MM.1S (cell line): ENCODE results near the gene TTYH3.
"Not testable (repeated sequence)": the region's sequence is repeated elsewhere in the genome, so short reads cannot be mapped to it uniquely, and the experiment has no call there.

Source experiments
- DNase-seq: peaks from one replicate; pipeline ENCODE4 v3.0.0-alpha.2; 2015
- H2AFZ ChIP-seq: fragments of 300-600 bp; sonication (generic); 2 replicates; pipeline ENCODE4 v1.6.0; 2016; ENCODE audit warnings: antibody characterized with exemption, low read length
- H3F3A ChIP-seq: fragments of 300-600 bp; sonication (generic); 2 replicates; pipeline ENCODE4 v1.6.1; 2016; ENCODE audit warnings: mild to moderate bottlenecking, antibody characterized with exemption, low read length, moderate library complexity, mixed read lengths; ENCODE audit not compliant: insufficient read depth
- H3K27ac ChIP-seq: fragments of 300-600 bp; sonication (generic); 2 replicates; pipeline ENCODE4 v1.5.1; 2016; ENCODE audit warnings: mild to moderate bottlenecking, low read length
- H3K27me3 ChIP-seq: fragments of 300-600 bp; sonication (generic); replicated peaks from 2 replicates; pipeline ENCODE4 v1.6.0; 2016; ENCODE audit warnings: low read length; ENCODE audit not compliant: insufficient read depth
- H3K36me3 ChIP-seq: fragments of 300-600 bp; sonication (generic); replicated peaks from 2 replicates; pipeline ENCODE4 v1.6.1; 2016; ENCODE audit warnings: mild to moderate bottlenecking, low read length, mixed read lengths; ENCODE audit not compliant: insufficient read depth
- H3K4me1 ChIP-seq: fragments of 300-600 bp; sonication (generic); 2 replicates; pipeline ENCODE4 v1.6.1; 2016; ENCODE audit warnings: low read length, mixed read lengths
- H3K4me2 ChIP-seq: fragments of 300-600 bp; sonication (generic); 2 replicates; pipeline ENCODE4 v1.6.0; 2016; ENCODE audit warnings: low read depth, low read length
- H3K4me3 ChIP-seq: fragments of 300-600 bp; sonication (generic); 2 replicates; pipeline ENCODE4 v1.5.1; 2016; ENCODE audit warnings: low read length, mixed read lengths
- H3K79me2 ChIP-seq: fragments of 300-600 bp; sonication (generic); 2 replicates; pipeline ENCODE4 v1.6.1; 2016; ENCODE audit warnings: mixed run types, low read length, mixed read lengths
- H3K9ac ChIP-seq: fragments of 300-600 bp; sonication (generic); 2 replicates; pipeline ENCODE4 v1.6.1; 2016; ENCODE audit warnings: low read length, mixed read lengths
- H3K9me2 ChIP-seq: fragments of 300-600 bp; sonication (generic); replicated peaks from 2 replicates; pipeline ENCODE4 v1.6.1; 2016; ENCODE audit warnings: mild to moderate bottlenecking, low read length, mixed read lengths; ENCODE audit not compliant: insufficient read depth
- H3K9me3 ChIP-seq: fragments of 300-600 bp; sonication (generic); replicated peaks from 2 replicates; pipeline ENCODE4 v1.6.1; 2016; ENCODE audit warnings: mild to moderate bottlenecking, low read length, mixed read lengths; ENCODE audit not compliant: insufficient read depth
- H4K20me1 ChIP-seq: fragments of 300-600 bp; sonication (generic); 2 replicates; pipeline ENCODE4 v1.6.1; 2016; ENCODE audit warnings: mild to moderate bottlenecking, low read length, moderate library complexity, mixed read lengths; ENCODE audit not compliant: insufficient read depth
- EZH2 ChIP-seq: fragments of 300-600 bp; sonication (generic); optimal IDR thresholded peaks from 2 replicates; pipeline ENCODE3; 2017; ENCODE audit warnings: low read depth, mild to moderate bottlenecking, antibody characterized with exemption, low read length, mixed read lengths
- EZH2phosphoT487 ChIP-seq: fragments of 300-600 bp; sonication (generic); IDR thresholded peaks from 2 replicates; pipeline ENCODE4 v1.6.1; 2018; ENCODE audit warnings: antibody characterized with exemption, low read length
- TF ChIP-seq, protein P1 (sequence below): fragments of 300-600 bp; sonication (generic); IDR thresholded peaks from 2 replicates; pipeline ENCODE4 v1.5.1; 2016; ENCODE audit warnings: antibody characterized with exemption, low read length, mixed read lengths

The TTYH3 gene

DNA sequence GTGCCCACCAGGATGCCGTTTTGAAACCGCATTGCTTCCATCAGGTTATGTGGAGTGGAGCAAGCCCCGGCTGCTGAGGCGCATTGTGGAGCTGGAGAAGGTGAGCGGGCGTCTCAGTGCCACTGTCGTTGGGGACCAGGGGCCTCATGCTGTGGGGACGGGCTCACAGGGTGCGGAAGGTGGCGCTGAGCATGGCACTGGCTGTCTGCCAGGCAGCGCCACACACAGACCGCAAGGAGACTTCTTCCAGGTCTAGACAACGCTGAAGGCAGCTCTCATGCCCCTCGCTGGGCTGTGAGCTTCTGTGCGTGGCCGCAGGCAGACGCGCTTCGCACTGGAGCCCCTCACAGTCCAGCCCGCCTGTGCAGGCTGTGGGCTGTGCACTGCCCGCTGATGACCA is 44.0 kb upstream of the TTYH3 start:
- Histone ChIP-seq H3K9ac (no peak overlapping the region), H3K9me3 (no peaks in the 10 kb centered on the region), H3K79me2 (no peaks in the 10 kb centered on the region), H2AFZ (no peak overlapping the region), H3K4me2 (no peak overlapping the region), H3K27me3 (no peaks in the 10 kb centered on the region), H3K27ac (no peak overlapping the region), H3F3A (no peaks in the 10 kb centered on the region), H3K4me3 (no peak overlapping the region), H4K20me1 (no peaks in the 10 kb centered on the region), H3K9me2 (no peaks in the 10 kb centered on the region), H3K36me3 (no peaks in the 10 kb centered on the region), H3K4me1 (no peaks in the 10 kb centered on the region)
- TF ChIP-seq, protein P1, sequence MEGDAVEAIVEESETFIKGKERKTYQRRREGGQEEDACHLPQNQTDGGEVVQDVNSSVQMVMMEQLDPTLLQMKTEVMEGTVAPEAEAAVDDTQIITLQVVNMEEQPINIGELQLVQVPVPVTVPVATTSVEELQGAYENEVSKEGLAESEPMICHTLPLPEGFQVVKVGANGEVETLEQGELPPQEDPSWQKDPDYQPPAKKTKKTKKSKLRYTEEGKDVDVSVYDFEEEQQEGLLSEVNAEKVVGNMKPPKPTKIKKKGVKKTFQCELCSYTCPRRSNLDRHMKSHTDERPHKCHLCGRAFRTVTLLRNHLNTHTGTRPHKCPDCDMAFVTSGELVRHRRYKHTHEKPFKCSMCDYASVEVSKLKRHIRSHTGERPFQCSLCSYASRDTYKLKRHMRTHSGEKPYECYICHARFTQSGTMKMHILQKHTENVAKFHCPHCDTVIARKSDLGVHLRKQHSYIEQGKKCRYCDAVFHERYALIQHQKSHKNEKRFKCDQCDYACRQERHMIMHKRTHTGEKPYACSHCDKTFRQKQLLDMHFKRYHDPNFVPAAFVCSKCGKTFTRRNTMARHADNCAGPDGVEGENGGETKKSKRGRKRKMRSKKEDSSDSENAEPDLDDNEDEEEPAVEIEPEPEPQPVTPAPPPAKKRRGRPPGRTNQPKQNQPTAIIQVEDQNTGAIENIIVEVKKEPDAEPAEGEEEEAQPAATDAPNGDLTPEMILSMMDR = no peak
- no peak for TF ChIP-seq EZH2
- TF ChIP-seq EZH2phosphoT487 = no peak
- DNase-seq = no peak

DNA sequence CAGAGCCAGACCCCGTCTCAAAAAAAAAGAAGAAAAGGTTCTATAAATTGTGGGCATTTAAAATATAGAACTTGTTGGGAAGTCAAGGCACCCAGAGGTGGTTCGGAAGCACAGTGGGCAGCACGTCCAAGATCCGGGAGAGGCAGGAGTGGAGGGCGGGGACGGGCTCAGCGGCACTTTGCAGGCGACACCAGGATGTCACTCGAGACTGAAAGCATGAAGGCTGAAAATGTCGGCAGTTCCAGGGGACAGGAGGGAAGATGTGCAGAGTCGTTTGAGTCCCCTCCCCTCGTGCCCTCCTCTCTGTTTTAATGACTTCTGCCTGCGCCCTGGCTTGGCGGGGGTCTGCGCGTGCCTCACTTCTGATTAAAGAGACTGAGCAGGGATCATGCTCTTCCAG is 42.4 kb upstream of the TTYH3 start:
- H3K4me1 ChIP-seq = no peaks in the 10 kb centered on the region
- no peak overlapping the region for H3K27ac ChIP-seq
- no peak overlapping the region for H3K4me2 ChIP-seq
- H3K79me2 ChIP-seq = no peaks in the 10 kb centered on the region
- TF ChIP-seq EZH2 (no peak), EZH2phosphoT487 (no peak)
- TF ChIP-seq, protein P1 = no peak
- H3K4me3 ChIP-seq = no peak overlapping the region
- no peaks in the 10 kb centered on the region for H3K9me3 ChIP-seq
- no peaks in the 10 kb centered on the region for H3K27me3 ChIP-seq
- no peaks in the 10 kb centered on the region for H4K20me1 ChIP-seq
- H2AFZ ChIP-seq = no peak overlapping the region
- H3K9me2 ChIP-seq = no peaks in the 10 kb centered on the region
- no peak for DNase-seq
- H3K9ac ChIP-seq = no peak overlapping the region
- no peaks in the 10 kb centered on the region for H3F3A ChIP-seq
- no peaks in the 10 kb centered on the region for H3K36me3 ChIP-seq

DNA sequence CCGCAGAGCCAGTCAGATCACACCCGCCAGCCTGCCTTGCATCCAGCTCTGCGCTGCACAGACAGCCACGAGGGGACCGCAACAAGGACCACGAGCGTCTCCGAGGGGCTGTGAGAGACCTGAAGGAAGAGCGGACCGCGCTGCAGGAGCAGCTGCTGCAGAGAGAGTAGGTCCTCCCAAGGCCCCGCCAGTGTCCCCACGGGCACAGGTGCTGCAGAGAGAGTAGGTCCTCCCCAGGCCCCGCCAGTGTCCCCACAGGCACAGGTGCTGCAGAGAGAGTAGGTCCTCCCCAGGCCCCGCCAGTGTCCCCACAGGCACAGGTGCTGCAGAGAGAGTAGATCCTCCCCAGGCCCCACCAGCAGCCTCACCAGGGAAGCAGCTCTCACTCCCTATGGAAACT is 41.8 kb upstream of the TTYH3 start:
- H3K9me3 ChIP-seq, H3K9ac ChIP-seq, H2AFZ ChIP-seq, H3K79me2 ChIP-seq, H3K4me3 ChIP-seq, H3K27ac ChIP-seq, H3F3A ChIP-seq, H3K9me2 ChIP-seq, DNase-seq, H3K4me2 ChIP-seq, H3K27me3 ChIP-seq, H4K20me1 ChIP-seq, H3K36me3 ChIP-seq, H3K4me1 ChIP-seq: not testable (repeated sequence)

DNA sequence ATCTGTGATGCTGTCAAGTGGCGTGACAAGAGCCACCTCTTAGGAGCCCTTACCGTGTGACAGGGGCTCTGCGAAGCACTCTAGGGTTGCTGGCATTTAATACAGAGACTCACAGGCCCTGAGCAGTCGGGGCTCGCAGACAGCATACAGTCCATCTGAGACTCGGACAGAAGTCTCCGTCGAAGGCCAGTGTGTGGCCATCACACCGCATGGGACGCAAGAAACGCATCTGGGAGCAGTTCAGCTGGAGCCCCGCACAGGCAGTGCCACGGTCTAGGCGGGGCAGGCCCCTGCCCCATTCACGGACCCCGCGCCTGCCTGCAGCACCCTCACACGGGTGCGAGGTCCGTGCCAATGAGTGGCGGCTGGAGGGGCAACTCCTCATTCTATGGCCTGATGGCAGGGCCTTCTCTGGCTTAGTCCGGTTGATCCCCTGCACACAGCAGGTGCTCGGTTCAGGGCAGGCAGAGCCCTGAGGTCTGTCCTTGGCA is 39.4 kb upstream of the TTYH3 start:
- Histone ChIP-seq H3K4me2 (no peak overlapping the region), H3K27ac (no peak overlapping the region), H3K9me3 (no peaks in the 10 kb centered on the region), H3K9me2 (no peaks in the 10 kb centered on the region), H3K4me3 (no peak overlapping the region), H3K9ac (no peak overlapping the region), H3K27me3 (no peaks in the 10 kb centered on the region), H4K20me1 (no peaks in the 10 kb centered on the region), H3K4me1 (no peaks in the 10 kb centered on the region), H3K36me3 (no peaks in the 10 kb centered on the region), H3K79me2 (no peaks in the 10 kb centered on the region), H2AFZ (no peak overlapping the region), H3F3A (no peaks in the 10 kb centered on the region)
- no peak for DNase-seq
- TF ChIP-seq, protein P1 = no peak
- TF ChIP-seq EZH2phosphoT487 = no peak
- TF ChIP-seq EZH2 = no peak
